HG03039 (cell line): Measurements from ENCODE around the gene NEK10.

Experiments used
- ATAC-seq: cut with Tn5 transposase; IDR thresholded peaks from one replicate; pipeline ENCODE4 v1.9.1; 2021; ENCODE audit warnings: mild to moderate bottlenecking, moderate library complexity; ENCODE audit not compliant: unreplicated experiment

The NEK10 gene

DNA sequence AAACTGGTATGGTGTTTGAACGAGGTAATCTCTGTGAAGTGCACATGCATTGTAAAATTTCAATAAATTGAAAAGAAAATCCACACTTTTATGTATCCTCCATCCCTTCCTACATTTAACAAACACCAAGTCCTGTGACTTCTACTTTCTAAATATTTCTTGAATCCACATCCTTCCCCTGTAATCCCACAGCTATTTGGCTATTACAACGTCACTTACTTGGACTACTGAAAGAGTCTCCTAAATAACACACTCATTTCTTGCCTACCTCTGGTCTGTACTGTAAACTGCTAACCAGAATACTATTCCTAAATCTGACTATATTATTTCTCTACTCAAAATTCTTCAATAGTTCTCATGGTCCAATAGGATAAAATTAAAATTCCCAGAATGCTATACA lies 176.1 kb downstream of the NEK10 start:
- ATAC-seq, result no peak

DNA sequence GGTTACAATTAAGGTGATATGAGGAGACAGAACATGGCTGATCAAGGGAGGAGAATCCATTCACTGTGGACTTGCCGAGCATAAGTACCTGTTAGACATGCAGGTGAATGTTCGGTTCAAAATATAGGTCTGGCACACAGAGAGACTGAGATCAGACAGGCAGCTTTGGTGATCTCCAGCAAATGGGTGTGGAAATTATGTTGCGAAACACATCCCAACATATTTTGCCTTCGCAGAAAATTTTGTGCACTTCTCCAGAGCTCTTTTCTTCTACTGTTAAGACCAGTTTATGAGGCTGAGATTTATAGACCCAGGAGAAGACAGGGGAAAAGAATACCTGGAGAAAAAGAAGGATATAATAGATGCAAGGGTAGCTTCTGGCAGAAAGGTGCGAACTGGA lies 183.2 kb downstream of the NEK10 start:
- ATAC-seq, result no peak

DNA sequence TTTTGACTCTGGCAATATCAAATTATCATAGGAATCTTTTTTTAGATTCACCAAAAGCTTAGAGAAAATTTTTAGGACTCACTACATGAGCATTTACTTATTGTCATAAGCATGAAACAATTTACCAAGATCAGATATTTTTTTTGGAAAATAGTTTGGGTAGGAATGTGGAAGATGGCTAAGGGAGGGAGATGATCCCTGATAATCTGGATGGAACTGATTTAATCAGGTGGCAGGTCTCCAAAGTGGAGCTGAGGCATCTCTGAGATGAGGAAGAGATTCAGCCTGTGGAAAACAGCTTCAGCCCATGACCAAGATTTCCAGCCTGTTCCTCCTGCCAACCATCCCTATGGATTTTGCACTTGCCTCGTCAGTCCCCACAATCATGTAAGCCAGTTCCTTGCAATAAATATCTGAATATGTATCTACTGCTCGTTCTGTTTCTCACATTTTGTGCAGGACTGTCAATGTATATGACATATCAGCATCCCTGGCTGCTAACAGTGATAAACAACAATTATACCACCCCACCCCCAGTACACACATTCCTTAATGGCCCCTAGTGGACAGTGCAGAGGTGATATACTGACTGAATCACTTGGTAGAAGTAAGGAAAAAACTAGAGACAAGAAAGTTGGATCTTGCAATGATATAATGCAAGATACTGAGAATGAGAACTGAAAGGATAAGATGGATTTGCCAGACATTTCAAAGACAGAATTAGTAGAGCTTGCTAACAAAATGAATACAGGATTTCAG lies 183.8 kb downstream of the NEK10 start:
- no peak for ATAC-seq

DNA sequence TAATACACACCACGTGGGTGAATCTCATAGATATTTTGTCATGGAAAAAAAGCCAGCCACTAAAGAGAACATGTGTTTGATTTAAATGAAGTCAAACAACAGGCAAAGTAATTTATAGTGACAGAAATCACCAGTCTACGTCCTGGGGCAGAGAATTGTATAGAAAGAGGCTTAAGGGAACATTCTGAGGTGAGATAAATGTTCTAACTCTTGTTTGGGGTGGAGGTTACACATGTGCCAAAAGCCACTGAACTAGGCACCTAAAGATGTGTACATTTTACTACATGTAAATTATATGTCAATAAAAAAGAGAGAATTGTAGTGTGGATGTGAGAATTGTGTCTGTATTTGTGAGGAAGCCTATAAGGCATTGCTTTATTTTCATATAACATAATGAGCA lies 184.9 kb downstream of the NEK10 start:
- ATAC-seq, result no peak

DNA sequence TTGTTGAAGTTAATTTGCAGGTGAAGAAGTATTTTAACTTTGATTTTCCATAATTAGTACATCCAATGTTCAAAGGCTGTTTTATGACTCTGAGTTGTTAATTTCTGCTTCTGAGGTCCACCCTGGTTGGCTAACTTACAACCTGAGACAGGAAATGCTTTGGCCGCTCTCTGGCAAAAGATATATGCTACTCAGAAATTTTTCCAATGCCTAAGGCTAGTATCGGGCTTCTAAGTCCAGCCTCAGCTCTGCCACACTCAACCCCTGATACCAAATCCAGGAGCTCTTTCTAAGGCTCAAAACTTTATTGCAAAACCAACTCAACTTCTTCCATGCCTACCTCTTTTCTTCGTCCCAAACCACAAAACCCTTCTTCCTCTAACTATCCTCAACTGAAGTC lies 192.9 kb downstream of the NEK10 start:
- no peak for ATAC-seq

DNA sequence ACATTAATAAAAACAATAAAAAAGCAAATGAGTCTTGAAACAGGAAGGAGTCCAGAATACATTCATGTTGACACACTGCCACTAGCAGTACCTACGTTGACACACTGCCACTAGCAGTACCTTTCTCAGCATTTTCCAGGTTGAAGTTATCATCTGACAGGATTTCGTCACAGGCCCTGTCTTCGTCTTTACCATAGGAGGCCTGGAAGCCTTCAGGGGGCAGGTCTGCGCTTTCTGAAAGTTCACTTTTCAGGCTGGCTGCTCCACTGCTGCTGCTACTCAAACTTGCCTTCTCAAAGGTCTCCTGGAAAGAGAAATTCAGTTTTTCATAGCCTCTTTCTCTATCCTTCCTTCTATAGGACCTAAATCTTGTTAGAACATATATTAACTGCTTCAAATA lies 194.7 kb downstream of the NEK10 start:
- ATAC-seq, result no peak

DNA sequence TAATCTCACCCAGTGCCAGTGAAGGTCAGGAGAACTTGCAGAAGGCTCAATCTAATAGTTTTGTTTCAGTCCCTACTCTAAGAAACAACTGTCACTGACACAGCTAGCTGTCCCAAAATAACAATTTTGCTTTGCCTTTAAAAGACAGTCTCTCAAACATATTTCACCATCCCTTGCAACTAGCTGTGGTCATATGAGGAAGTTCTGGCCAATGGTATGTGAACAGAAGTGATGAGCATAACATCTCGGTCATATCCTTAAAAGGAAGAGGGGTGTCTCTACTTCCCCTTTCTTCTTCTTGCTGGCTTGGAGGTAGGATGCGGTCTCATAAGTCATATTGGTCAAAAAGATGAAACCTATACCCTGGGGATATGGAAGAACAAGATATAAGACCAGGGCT lies 198.1 kb downstream of the NEK10 start:
- peak; percentile 78 for ATAC-seq

DNA sequence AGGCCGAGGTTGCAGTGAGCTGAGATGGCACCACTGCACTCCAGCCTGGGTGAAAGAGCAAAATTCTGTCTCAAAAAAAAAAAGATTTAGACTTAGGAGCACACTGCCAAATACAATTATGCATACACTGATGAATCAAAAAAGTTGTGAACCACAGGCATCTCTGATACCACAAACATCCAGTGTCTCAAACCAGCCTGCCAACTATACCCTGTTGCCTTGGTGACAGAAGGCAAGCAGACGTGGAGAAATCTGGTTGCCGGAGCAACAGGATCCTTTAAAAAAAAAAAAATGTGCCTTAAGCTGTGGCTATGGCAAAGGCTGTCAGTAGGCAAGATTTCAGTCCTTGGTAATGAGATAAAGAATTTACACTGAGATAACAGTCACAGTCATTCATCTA lies 202.3 kb downstream of the NEK10 start:
- no peak for ATAC-seq

DNA sequence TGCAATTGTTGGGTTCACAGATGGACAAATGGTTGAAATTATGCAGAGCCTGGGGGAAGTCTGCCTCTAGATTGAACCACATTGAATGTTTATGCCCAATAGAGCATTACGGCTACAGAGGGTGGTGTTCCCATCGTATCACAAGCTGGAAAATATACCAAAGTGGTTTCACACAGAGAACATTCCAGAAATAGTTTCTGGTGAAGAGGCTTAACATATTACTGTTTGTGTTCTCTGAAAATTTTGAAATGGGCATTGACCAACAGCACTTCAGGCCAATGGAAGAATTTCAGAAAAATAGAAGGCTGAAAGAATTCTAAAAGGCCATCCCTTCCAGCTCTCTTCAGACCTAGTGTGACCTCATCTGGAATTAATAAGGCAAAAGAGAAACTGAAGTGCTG lies 203.9 kb downstream of the NEK10 start:
- no peak for ATAC-seq

DNA sequence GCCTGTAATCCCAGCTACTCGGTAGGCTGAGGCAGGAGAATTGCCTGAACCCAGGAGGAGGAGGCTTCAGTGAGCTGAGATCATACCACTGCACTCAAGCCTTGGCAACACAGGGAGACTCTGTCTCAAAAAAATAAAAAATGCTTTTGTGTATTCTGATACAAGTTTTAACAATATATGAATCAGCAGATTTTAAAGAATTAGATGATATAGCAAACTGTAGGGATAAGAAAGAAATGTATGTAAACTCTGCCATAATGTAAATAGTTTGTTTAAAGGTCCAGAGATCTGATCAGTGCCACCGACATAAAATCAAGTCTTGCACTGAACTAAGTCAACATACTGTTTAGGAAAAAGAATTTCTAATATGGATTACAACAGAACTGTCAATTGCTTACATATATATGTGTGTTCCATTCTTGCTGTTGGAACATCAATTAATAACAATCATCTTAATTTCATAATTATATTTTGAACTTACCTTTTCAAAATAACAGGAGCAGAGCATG lies 208.3 kb downstream of the NEK10 start:
- ATAC-seq, result no peak

DNA sequence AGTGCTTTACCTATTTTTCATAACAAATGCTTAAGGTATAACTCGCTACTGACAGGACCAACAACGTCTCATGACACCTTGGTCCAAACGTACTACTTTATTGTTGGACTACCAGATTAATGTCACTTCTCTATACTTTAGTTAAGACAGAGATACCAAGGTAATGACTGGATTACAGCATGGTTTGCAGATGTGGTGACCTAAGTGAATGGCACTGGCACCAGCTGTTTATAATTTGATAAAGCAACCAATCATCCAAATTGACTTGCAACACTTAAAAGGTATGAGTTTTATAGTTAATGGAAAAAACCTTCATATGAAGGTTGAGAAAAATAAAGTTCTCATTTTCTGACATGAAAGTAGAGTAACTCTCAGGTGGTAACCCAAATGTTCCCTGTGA lies 209.0 kb downstream of the NEK10 start:
- ATAC-seq, result no peak

DNA sequence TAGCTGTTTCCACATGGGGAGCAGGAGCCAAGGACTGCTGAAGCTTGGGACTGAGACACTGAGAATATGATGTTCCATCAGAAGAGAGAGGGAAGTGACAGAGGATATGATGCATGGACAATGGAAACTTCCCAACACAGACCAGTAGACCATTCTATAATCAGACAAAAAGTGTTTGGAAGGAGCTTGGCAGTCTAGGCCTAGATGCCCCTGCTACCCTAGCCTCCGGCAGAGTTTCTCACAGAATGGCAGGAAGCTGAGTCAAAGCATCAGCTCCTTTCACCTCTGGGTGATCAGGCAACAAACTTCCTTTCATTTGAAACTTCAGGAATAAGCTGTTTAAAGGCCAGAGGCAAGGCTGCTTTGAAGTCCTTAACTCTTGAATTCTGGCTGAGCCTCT lies 222.0 kb downstream of the NEK10 start:
- no peak for ATAC-seq

DNA sequence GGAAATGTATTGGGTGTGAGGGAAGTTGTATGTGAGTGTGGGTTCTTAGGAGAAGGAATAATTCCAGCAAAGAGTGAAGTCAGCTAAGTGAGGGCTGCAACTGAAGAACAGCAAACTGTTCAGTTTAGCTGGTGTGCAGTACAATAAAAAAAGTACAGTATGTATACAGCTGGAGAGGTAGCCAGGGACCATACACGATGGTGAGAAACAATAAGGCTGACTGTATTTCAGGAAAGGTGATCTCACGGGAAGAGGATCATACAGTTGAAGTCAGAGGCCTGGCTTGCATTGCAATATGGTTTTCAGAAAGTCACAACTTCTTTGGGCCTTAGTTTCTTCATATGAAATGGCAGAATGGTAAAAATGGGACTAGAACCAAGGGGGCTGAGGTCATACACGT lies 222.4 kb downstream of the NEK10 start:
- ATAC-seq, result no peak

DNA sequence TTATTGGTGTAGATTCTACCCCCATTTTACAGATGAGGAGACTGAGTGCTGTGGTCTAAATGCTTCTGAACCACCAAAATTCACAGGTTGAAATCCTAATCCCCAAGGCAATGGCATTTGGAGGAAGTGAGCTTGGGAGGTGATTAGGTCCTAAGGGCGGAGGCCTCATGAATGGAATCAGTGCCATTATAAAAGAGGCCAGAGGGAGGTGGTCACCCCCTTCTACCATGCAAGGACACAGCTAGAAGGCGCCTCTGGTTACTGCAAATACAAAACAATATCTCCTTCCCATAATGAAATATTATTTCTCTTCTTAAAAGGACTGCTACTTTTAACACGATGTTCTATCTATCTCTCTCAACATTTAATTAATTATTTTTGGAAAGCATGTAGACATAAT lies 223.5 kb downstream of the NEK10 start:
- ATAC-seq, result no peak

DNA sequence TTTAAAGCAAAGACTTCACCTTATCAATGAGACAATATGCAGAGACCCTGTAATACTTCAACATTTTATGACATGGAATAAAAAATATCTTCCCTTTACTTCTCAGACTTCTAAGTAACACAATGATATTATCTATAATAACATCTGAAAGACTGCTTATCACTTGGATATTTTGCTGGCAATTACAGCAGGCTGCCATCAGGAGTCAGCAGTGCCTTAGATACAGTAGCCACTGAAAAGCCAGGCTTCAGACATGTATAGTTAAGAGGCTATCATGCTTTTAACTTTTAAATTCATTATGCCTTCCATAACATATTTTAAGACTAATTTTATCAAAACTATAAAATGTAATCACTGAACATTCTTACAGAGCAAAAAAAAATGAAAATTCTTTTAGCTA lies 227.5 kb downstream of the NEK10 start:
- ATAC-seq, result no peak

DNA sequence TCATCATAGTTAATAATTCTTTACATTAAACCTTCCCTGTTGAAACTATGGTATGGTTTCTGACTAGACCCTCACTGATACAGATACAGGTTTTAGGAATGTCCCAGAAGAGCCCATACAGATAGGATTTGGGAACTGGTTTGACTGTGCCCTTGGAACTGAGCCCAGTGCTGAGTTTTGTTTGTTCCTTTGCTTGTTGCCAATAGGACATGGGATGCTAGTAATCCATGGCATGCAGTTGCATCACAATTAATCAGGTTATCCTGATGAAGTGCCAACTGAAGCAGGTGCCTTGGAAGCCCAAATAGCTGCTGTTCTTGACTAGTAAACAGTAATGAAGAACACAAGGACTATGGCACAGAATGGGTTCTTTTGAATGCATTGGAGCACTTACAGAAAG lies 230.6 kb downstream of the NEK10 start:
- no peak for ATAC-seq

DNA sequence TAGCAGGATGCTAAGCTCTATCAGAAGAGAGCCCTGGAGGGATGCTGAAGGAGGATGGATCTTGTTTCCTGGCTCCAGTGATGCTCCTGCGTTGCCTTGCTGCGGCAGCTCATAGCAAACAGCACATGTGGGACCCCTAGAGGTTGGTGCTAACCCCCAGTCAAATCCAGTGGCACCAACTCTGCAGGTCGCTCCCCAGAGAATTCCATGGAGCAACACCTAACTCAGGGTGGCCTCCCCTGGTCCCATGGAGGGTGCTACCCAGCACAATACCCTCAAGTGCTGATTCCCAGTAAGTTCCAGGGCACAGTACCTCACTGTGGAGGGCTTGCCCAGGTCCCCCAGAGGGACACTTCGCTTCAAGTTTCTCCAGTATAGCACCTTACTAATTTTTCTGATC lies 231.2 kb downstream of the NEK10 start:
- no peak for ATAC-seq

DNA sequence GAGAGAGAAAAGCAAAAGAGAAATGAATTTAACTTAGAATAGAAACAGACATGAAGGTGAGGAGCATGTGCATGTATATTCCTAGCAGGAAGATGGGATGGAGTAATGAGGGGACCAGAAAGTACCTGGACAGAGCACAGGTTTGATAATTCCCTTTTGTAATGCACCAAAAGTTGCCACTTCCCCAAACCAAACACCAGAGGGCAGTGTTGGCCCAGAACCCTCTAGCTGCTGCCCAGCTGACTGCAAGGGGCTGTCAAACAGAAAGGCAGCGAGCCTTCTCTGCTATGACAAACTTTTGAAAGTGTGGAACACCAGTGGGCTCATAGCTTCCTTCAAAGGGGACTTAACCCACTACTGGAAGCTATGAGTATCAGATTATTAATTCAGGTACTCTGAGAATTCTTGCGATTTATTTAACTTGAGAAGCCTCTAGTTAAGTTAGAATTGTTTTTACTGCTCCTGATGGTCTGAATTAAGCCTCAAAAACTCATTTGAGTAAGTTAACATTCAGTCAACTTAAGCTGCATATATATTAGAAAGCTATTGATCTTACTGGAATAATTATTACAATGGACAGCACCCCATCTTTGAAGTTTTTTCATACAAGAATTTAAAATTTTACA lies 234.9 kb downstream of the NEK10 start:
- ATAC-seq, result peak; percentile 86

DNA sequence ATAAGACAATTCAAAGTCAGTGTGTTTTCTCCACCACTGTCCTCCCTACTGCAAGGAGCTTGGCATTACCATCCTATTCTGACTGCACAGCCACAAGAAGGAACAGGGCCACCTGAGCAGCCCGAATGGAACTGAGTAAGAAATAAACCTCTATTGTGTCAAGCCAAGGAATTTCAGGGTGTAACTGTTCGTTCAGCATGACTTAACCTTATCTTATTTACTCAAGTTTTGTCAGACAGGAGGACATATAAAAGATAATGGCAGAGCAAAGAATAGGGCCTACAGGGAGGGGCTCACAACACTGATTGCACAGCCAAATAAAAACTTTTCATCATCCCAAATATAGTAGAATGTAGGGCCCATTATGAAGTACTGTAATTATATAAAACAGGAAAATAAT lies 236.1 kb downstream of the NEK10 start:
- no peak for ATAC-seq

DNA sequence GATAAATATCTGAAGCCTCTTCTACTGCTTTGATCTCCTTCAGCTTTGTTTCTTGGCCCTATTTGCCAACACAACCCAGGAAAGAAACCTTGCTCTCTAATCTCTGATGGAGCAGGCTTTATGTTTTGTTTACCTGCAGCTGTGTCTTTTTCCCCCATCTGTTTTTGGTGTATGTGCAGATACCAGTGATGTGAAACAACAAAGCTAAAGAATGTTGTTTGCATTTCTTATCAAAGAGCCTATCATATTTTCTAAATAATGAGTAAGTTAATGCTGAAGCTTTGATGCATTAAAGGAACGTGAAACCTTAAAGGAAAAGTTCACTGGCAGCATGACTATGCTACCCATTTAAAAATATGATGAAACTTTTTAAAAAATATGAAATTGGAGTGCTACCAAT lies 238.4 kb downstream of the NEK10 start:
- ATAC-seq, result no peak

DNA sequence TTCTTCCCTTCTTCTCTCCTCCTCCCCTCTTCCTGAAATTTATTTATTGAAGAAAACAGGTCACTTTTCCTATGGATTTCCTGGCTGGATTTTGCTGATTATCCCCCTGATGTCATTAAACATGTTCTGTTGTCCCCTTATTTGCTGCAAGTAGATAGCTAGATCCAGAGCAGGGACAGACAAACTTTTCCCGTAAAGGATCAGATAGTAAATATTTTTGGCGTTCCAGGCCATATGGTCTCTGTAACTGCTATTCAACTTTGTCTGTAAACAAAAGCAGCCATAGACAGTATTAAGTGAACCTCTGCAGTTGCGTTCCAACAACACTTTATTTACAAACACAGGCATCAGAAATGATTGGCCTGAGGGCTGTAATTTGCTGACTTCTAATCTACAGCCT lies 241.3 kb downstream of the NEK10 start:
- ATAC-seq, result no peak

DNA sequence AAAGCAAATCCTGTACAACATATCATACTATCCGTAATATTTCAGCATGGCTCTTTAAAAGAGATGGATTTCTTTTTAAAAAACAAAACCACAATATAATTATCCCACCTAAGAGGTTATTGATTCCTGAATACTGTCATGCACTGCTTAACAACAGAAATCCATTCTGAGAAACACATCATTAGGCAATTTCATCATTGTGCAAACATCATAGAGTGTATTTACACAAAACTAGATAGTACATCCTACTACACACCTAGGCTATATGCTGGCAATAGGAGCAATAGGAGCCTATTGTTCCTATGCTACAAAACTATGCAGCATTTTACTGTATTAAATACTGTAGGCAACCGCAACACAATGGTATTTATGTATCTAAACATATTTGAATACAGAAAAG lies 242.0 kb downstream of the NEK10 start:
- ATAC-seq, result no peak
